ENCODE data around the gene NEURL1B.

The NEURL1B gene

DNA sequence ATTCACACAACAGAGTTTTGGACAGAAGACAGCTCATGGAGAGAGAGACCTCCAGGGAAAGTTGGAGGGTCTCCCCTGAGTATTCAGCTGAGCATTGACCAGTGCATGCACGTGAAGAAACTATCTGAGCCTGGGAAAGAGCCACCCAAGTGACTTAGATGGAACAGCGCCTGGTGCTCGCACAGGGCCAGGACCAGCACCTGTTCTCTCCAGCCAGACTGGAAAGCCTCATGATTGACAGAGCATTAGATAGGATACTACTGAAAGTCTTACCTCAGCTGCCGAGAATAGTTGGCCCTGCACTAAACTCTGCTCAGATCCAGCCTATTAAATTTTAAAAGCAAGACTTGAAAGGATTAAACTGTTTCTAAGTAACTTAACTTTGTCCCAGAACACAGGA, 28.3 kb upstream of the NEURL1B start:
- Histone ChIP-seq H3K36me3 (no peaks in the 10 kb centered on the region), H3K27ac (no peak overlapping the region), H3K27me3 (ENCODE audit: insufficient read depth, low read depth, severe bottlenecking) (no peaks in the 10 kb centered on the region), H3K9me3 (ENCODE audit: severe bottlenecking) (no peaks in the 10 kb centered on the region), H3K4me3 (ENCODE audit: low read depth, low read length) (no peak overlapping the region)
- DNase-seq = no peak
- TF ChIP-seq, protein P1, sequence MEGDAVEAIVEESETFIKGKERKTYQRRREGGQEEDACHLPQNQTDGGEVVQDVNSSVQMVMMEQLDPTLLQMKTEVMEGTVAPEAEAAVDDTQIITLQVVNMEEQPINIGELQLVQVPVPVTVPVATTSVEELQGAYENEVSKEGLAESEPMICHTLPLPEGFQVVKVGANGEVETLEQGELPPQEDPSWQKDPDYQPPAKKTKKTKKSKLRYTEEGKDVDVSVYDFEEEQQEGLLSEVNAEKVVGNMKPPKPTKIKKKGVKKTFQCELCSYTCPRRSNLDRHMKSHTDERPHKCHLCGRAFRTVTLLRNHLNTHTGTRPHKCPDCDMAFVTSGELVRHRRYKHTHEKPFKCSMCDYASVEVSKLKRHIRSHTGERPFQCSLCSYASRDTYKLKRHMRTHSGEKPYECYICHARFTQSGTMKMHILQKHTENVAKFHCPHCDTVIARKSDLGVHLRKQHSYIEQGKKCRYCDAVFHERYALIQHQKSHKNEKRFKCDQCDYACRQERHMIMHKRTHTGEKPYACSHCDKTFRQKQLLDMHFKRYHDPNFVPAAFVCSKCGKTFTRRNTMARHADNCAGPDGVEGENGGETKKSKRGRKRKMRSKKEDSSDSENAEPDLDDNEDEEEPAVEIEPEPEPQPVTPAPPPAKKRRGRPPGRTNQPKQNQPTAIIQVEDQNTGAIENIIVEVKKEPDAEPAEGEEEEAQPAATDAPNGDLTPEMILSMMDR (IDR thresholded peaks at IDR 0.05; ENCODE audit: low read depth, low read length) = no peak

DNA sequence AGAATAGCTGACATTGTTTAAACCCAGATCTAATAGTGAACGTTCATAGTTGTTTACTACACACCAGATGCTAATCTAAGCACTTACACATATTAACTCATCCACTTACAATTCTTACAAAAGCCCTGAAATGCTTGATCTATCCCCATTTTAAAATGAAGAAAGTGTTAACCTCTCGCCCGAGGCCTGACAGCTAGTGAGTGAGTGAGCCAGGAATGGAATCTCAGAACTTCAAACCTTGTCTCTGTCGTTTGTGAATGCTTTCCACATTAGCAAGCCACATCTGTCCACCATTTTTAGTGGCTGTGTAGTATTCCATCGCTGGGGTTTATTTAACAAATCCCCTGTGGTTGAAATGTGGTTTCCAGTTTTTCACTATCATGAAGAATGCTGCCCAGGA, 24.9 kb upstream of the NEURL1B start:
- Histone ChIP-seq H3K4me3 (ENCODE audit: low read depth, low read length) (no peak overlapping the region), H3K27ac (no peak overlapping the region), H3K27me3 (ENCODE audit: insufficient read depth, low read depth, severe bottlenecking) (no peaks in the 10 kb centered on the region), H3K36me3 (no peaks in the 10 kb centered on the region), H3K9me3 (ENCODE audit: severe bottlenecking) (no peaks in the 10 kb centered on the region)
- TF ChIP-seq, protein P1 (IDR thresholded peaks at IDR 0.05; ENCODE audit: low read depth, low read length) = no peak
- DNase-seq = no peak

DNA sequence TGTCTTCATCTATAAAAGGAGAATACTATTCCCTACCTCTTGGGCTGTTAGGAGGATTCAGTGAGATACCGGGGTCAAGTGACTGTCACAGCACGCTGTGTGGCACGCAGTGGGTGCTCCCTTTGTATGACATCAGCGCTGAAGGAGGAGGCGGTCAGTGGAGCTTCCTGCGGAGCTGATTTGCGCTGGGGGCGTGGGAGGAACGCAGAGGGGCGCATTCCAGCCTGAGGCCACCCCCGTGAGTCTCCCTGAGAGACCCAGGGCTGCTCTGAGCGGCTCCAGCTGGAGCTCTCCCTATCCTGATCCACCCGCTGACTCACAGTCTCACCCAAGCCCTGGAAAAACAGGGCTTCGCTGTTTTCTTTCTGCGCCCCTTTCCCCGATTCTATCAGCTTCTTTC, 24.3 kb upstream of the NEURL1B start:
- Histone ChIP-seq H3K9me3 (ENCODE audit: severe bottlenecking) (no peaks in the 10 kb centered on the region), H3K27me3 (ENCODE audit: insufficient read depth, low read depth, severe bottlenecking) (no peaks in the 10 kb centered on the region), H3K27ac (no peak overlapping the region), H3K36me3 (no peaks in the 10 kb centered on the region), H3K4me3 (ENCODE audit: low read depth, low read length) (no peak overlapping the region)
- TF ChIP-seq, protein P1 (IDR thresholded peaks at IDR 0.05; ENCODE audit: low read depth, low read length) = no peak
- no peak for DNase-seq

DNA sequence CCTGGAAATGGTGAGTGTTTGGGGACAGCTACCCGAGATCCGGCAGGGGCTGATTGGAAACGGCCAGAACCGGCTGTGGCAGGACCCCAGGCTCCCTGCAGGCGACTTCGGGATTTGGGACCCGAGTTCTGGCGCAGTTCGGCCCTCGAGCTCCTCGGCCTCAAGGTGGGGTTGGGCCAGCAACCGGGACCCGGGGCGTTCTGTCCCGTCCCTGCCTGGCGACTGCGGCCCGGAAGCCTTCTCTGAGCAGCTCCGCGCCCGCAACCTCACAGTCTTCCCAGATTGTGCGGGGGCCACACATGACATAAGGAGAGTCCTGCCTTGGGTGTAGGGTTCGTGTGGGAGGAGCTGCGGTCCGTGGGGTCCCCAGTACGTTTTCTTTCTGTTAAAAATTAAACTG, 23.2 kb upstream of the NEURL1B start:
- Histone ChIP-seq H3K4me3 (ENCODE audit: low read depth, low read length) (no peak overlapping the region), H3K27me3 (ENCODE audit: insufficient read depth, low read depth, severe bottlenecking) (no peaks in the 10 kb centered on the region), H3K9me3 (ENCODE audit: severe bottlenecking) (no peaks in the 10 kb centered on the region), H3K27ac (no peak overlapping the region), H3K36me3 (no peaks in the 10 kb centered on the region)
- TF ChIP-seq, protein P1 (IDR thresholded peaks at IDR 0.05; ENCODE audit: low read depth, low read length) = no peak
- no peak for DNase-seq

DNA sequence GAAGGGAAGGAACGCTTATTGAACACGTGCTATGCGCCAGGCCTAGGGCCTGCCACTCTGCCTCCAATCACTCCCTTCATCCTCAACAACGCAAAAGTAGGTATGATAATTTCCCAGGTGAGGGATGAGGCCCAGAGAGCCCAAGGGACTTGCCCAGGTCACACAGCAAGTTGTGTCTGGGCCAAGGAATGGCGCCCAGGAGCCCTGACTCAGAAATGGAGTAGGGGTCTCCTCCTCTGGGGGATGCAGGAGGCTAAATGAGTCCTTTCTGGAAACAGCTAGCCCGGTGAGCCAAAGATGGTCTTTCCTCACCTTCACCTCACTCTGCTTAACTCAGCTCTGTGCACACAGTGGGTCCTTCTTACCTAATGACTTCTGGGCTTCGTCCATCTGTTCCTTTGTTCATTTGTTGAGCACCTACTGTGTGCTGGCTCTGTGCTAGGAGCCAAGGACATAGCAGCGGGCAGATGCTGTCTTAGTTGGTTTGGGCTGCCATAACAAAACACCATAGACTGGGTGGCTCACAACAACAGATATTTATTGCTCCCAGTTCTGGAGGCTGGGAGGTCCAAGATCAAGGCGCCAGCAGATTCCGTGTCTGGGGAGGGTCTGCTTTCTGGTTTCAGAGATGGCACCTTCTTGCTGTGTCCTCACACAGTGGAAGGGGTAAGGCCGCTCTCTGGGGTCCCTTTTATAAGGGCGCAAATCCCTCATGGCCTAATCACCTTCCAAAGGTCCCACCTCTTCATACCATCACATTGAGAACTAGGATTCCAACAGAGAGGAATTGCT, 22.3 kb upstream of the NEURL1B start:
- TF ChIP-seq, protein P1 (IDR thresholded peaks at IDR 0.05; ENCODE audit: low read depth, low read length) = no peak
- DNase-seq = no peak
- Histone ChIP-seq H3K36me3 (no peaks in the 10 kb centered on the region), H3K9me3 (ENCODE audit: severe bottlenecking) (no peaks in the 10 kb centered on the region), H3K27me3 (ENCODE audit: insufficient read depth, low read depth, severe bottlenecking) (no peaks in the 10 kb centered on the region), H3K4me3 (ENCODE audit: low read depth, low read length) (no peak overlapping the region), H3K27ac (no peak overlapping the region)

DNA sequence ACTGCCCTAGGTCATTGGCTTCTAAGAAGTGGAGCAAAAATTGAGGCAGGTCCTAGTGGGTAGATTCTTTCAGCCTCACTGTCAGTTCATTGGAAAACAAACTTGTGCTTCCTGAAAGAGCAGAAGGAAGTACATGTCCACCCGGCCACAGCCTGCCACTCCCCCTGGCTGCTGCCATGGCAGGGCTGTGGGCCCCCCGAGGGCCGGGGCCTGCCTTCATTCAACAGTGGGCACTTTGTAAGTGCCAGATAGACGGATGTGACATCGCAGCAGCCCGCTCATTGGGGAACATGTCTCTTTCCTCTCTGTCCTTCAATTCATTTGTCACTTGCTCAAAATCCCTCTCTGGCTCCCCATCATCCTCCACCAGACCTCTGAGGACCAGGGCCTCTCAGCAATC, 20.6 kb upstream of the NEURL1B start:
- TF ChIP-seq, protein P1 (IDR thresholded peaks at IDR 0.05; ENCODE audit: low read depth, low read length) = no peak
- Histone ChIP-seq H3K9me3 (ENCODE audit: severe bottlenecking) (no peaks in the 10 kb centered on the region), H3K4me3 (ENCODE audit: low read depth, low read length) (no peak overlapping the region), H3K36me3 (no peaks in the 10 kb centered on the region), H3K27ac (no peak overlapping the region), H3K27me3 (ENCODE audit: insufficient read depth, low read depth, severe bottlenecking) (no peaks in the 10 kb centered on the region)
- DNase-seq = no peak
